Upper lobe of left lung (tissue), 6 donors: ENCODE data around the gene COPS7B. TPM values are rescaled to one million over a fixed set of nuclear protein-coding genes. Genes with fewer than 3 reads are reported as not detected.

ENCODE experiments used
- ATAC-seq, 2 donors: fragments of 200-7000 bp; cut with Tn5 transposase; one replicate each; pipeline ENCODE4 v1.9.1; 2022; ENCODE audit warnings: mild to moderate bottlenecking in 2 of 2, moderate library complexity in 2 of 2; ENCODE audit not compliant: low FRiP score in 2 of 2
- DNase-seq, 2 donors: peaks; one replicate each; pipeline ENCODE4 v3.0.0-alpha.2; 2019 to 2020
- H3K27ac ChIP-seq, 4 donors: fragments of 200-600 bp; sonication (generic); one replicate each; pipeline ENCODE4 v1.5.1; 2016 to 2019
- H3K27me3 ChIP-seq, 4 donors: fragments of 200-600 bp; sonication (generic); one replicate each; pipeline ENCODE4 v1.5.1; 2017 to 2019
- H3K36me3 ChIP-seq, 4 donors: fragments of 200-600 bp; sonication (generic); one replicate each; pipeline ENCODE4 v1.5.1; 2016 to 2019
- H3K4me1 ChIP-seq, 4 donors: fragments of 200-600 bp; sonication (generic); one replicate each; pipeline ENCODE4 v1.5.1; 2018 to 2019
- H3K4me3 ChIP-seq, 4 donors: fragments of 200-600 bp; sonication (generic); one replicate each; pipeline ENCODE4 v1.5.1; 2017 to 2019; ENCODE audit warnings: mild to moderate bottlenecking in 2 of 4, moderate library complexity in 1 of 4
- H3K9me3 ChIP-seq, 4 donors: fragments of 200-600 bp; sonication (generic); one replicate each; pipeline ENCODE4 v1.5.1; 2018 to 2019
- EP300 ChIP-seq, 4 donors: sonication (generic); formaldehyde crosslinking; IDR thresholded peaks; one replicate each; pipeline ENCODE4 v1.5.1; 2017; ENCODE audit warnings: antibody characterized with exemption in 4 of 4, control low read depth in 2 of 4
- POLR2A ChIP-seq, 4 donors: fragments of 450-650 bp; IDR thresholded peaks; one replicate each; pipeline ENCODE4 v1.5.1; 2016 to 2017; ENCODE audit warnings: antibody characterized with exemption in 4 of 4, mild to moderate bottlenecking in 2 of 4
- POLR2AphosphoS5 ChIP-seq, 2 donors: sonication (generic); formaldehyde crosslinking; IDR thresholded peaks; one replicate each; pipeline ENCODE4 v1.5.1; 2017; ENCODE audit warnings: antibody characterized with exemption in 2 of 2
- WGBS, 2 donors: methylation state at CpG; one replicate each; pipeline ENCODE4 v1.1.5; 2017 to 2018; 5-methylcytosine and 5-hydroxymethylcytosine counted together
- small RNA-seq, 4 donors: library from RNA; depleted of rRNA; stranded (forward); fragments of <200 nt; gene quantifications; one replicate each; pipeline ENCODE3, GENCODE V24; 2016
- total RNA-seq, 6 donors: library from RNA; depleted of rRNA in 4 of 6; stranded (reverse); fragments of >200 nt in 4 of 6; gene quantifications; one replicate each; pipeline versions ENCODE4 v1.1.0 to v1.2.1, GENCODE V29; 2016 to 2021
- TF ChIP-seq, protein P1 (sequence below), 6 experiments: fragments of 450-650 bp in 4 of 6; fragments of 200-600 bp in 2 of 6; sonication (generic) in 2 of 6; IDR thresholded peaks; one replicate each; pipeline ENCODE4 v1.5.1; 2016 to 2019; ENCODE audit warnings: antibody characterized with exemption in 6 of 6
- donor health status: DM: no; HTN: no; CAD: no; lungs with moderate emphysema.
- donor health status: DM: no; HTN: yes; CAD: no; lungs with severe emphysema.

Gene COPS7B
- total RNA-seq, 6 donors from 2014 or later = 23.1 to 91.1 (median 28.2) TPM

DNA sequence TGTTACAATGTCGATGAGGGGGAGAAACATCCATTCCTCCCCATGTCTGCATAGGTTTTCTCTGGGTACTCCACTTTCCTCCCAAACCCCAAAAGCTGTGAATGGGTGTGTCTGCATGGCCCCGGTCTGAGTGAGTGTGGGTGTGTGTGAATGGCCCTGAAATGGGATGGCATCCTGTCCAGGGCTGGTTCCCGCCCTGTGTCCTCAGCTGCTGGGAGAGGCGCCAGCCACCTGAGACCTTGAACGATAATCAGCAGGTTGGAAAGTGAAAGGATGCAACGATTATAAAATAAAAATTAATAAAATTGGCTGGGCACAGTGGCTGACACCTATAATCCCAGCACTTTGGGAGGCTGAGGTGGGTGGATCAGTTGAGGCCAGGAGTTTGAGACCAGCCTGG is 70.7 kb downstream of the COPS7B start:
- no peak overlapping the region for H3K4me3 ChIP-seq
- no peaks in the 10 kb centered on the region for H3K27me3 ChIP-seq
- H3K36me3 ChIP-seq = no peaks in the 10 kb centered on the region
- H3K4me1 ChIP-seq = no peaks in the 10 kb centered on the region
- no peak for TF ChIP-seq EP300 (IDR thresholded peaks at IDR 0.05)
- TF ChIP-seq POLR2A (IDR thresholded peaks at IDR 0.05) = no peak
- TF ChIP-seq, protein P1, sequence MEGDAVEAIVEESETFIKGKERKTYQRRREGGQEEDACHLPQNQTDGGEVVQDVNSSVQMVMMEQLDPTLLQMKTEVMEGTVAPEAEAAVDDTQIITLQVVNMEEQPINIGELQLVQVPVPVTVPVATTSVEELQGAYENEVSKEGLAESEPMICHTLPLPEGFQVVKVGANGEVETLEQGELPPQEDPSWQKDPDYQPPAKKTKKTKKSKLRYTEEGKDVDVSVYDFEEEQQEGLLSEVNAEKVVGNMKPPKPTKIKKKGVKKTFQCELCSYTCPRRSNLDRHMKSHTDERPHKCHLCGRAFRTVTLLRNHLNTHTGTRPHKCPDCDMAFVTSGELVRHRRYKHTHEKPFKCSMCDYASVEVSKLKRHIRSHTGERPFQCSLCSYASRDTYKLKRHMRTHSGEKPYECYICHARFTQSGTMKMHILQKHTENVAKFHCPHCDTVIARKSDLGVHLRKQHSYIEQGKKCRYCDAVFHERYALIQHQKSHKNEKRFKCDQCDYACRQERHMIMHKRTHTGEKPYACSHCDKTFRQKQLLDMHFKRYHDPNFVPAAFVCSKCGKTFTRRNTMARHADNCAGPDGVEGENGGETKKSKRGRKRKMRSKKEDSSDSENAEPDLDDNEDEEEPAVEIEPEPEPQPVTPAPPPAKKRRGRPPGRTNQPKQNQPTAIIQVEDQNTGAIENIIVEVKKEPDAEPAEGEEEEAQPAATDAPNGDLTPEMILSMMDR (IDR thresholded peaks at IDR 0.05) = no peak
- TF ChIP-seq POLR2AphosphoS5 (IDR thresholded peaks at IDR 0.05) = no peak
- no peak for ATAC-seq
- no peak overlapping the region for H3K27ac ChIP-seq
- WGBS, 2 donors = 68 to 82% methylated on average over 6 of the region's 6 CpGs
- no peak for DNase-seq
- no peaks in the 10 kb centered on the region for H3K9me3 ChIP-seq

Small RNA genes lying within 50 kb of the gene (small RNA-seq; reads per million reads assigned to genes)
- gene AC073476.4 = 0 reads per million in 4 donors

Other genes starting within 250 kb of the COPS7B start
- gene TEX44, start 193.6 kb upstream of the COPS7B start, total RNA-seq = not detected
- 100 to 1,000 TPM; 344 to 896 (median 663) TPM for gene PTMA, start 77.9 kb upstream of the COPS7B start, total RNA-seq
- gene PDE6D, start 5.2 kb upstream of the COPS7B start, total RNA-seq = 10 to 100 TPM; 10.5 to 22.8 (median 17.4) TPM
- not detected for gene NPPC, start 140.0 kb downstream of the COPS7B start, total RNA-seq
- 10 to 100 TPM; 31.2 to 98.5 (median 50.3) TPM for gene DIS3L2, start 175.3 kb downstream of the COPS7B start, total RNA-seq